A549 (cell line): Measurements from ENCODE around the gene CARD14. TPM values are rescaled to one million over a fixed set of nuclear protein-coding genes. Genes with fewer than 3 reads are reported as not detected.

Experiments
- ATAC-seq, 2 experiments: fragments of 200-7000 bp in 1 of 2; fragments of >200 bp in 1 of 2; cut with Nextera tagmentation in 1 of 2; cut with Tn5 transposase in 1 of 2; 3 replicates each; pipeline versions ENCODE4 v1.8.0 to v1.9.1; 2018 to 2020; ENCODE audit warnings: mild to moderate bottlenecking in 1 of 2, moderate library complexity in 1 of 2
- CTCF ChIA-PET: fragments of 300-600 bp; sonication (Branson Sonifier 250); formaldehyde crosslinking; extraction: SDS; loops from one replicate; lab custom pipeline; 2021; ENCODE audit warnings: antibody characterized with exemption, inconsistent platforms; lab: Yijun Ruan, JAX
- POLR2A ChIA-PET: fragments of 350-600 bp; formaldehyde crosslinking; extraction: SDS; loops from one replicate; lab custom pipeline; 2021; ENCODE audit warnings: antibody characterized with exemption, inconsistent platforms; lab: Yijun Ruan, JAX
- DNase-seq, 2 experiments: peaks; one replicate each; pipeline versions ENCODE4 v3.0.0 to v3.0.0-alpha.2; 2011 to 2016; ENCODE audit warnings: low read depth in 1 of 2, low spot score in 1 of 2
- FAIRE-seq: peaks from 2 replicates; lab custom pipeline; 2011; peaks lifted over from hg19 to GRCh38; lab: Jason Lieb, UNC
- H3K27ac ChIP-seq, 2 experiments: fragments of >200 bp; sonication (Bioruptor Twin); formaldehyde crosslinking; 3 replicates each; pipeline ENCODE4 v1.5.1; 2016 to 2017
- H3K4me1 ChIP-seq: fragments of >200 bp; sonication (Bioruptor Twin); formaldehyde crosslinking; 3 replicates; pipeline ENCODE4 v1.6.1; 2016
- H3K4me2 ChIP-seq: fragments of >200 bp; sonication (Bioruptor Twin); formaldehyde crosslinking; 3 replicates; pipeline ENCODE4 v1.6.1; 2016
- H3K4me3 ChIP-seq: fragments of >200 bp; sonication (Bioruptor Twin); formaldehyde crosslinking; 3 replicates; pipeline ENCODE4 v1.5.1; 2016
- H3K9me3 ChIP-seq: fragments of >200 bp; sonication (Bioruptor Twin); formaldehyde crosslinking; 3 replicates; pipeline ENCODE4 v1.6.1; 2016
- ATOH8 ChIP-seq: fragments of 250-450 bp; sonication (Bioruptor Pico); IDR thresholded peaks from 2 replicates; pipeline ENCODE4 v1.5.0; 2020; ENCODE audit warnings: low read depth, mild to moderate bottlenecking, moderate library complexity
- CBX8 ChIP-seq: fragments of 200-600 bp; sonication (generic); IDR thresholded peaks from 2 replicates; pipeline ENCODE4 v1.6.1; 2016
- ESRRA ChIP-seq: fragments of 150-350 bp; IDR thresholded peaks from 2 replicates; pipeline ENCODE4 v1.6.1; 2014; ENCODE audit warnings: mild to moderate bottlenecking, low read length, borderline replicate concordance
- FOSB ChIP-seq: fragments of 250-450 bp; sonication (Bioruptor Pico); IDR thresholded peaks from 2 replicates; pipeline ENCODE4 v1.5.0; 2020; ENCODE audit warnings: mild to moderate bottlenecking, moderate library complexity
- FOXS1 ChIP-seq: fragments of 250-450 bp; sonication (Bioruptor Pico); IDR thresholded peaks from 2 replicates; pipeline ENCODE4 v1.5.0; 2020; ENCODE audit warnings: mild to moderate bottlenecking, moderate library complexity
- HDAC2 ChIP-seq: fragments of 200-600 bp; sonication (generic); IDR thresholded peaks from 2 replicates; pipeline ENCODE4 v1.6.1; 2016
- HES2 ChIP-seq: fragments of >200 bp; sonication (Bioruptor Twin); formaldehyde crosslinking; IDR thresholded peaks from 2 replicates; pipeline ENCODE4 v1.6.1; 2016
- HEYL ChIP-seq: fragments of 250-450 bp; sonication (Bioruptor Pico); IDR thresholded peaks from 2 replicates; pipeline ENCODE4 v1.8.0; 2021; ENCODE audit warnings: mild to moderate bottlenecking, moderate library complexity
- HOXB13 ChIP-seq: fragments of 250-450 bp; sonication (Bioruptor Pico); IDR thresholded peaks from 2 replicates; pipeline ENCODE4 v1.5.0; 2020; ENCODE audit warnings: low read depth, mild to moderate bottlenecking, moderate library complexity
- KDM1A ChIP-seq: fragments of 200-600 bp; sonication (generic); IDR thresholded peaks from 2 replicates; pipeline ENCODE4 v1.6.1; 2016; ENCODE audit warnings: low read depth, mild to moderate bottlenecking
- KDM5A ChIP-seq: fragments of 200-600 bp; sonication (generic); IDR thresholded peaks from 2 replicates; pipeline ENCODE4 v1.6.1; 2016; ENCODE audit warnings: antibody characterized with exemption, mild to moderate bottlenecking
- MYC ChIP-seq: IDR thresholded peaks from 2 replicates; pipeline ENCODE4 v1.6.1; 2012; ENCODE audit warnings: mild to moderate bottlenecking, inconsistent platforms, low read length, improper control_type of control experiment, borderline replicate concordance
- NPAS2 ChIP-seq: fragments of 250-450 bp; sonication (Bioruptor Pico); IDR thresholded peaks from 2 replicates; pipeline ENCODE4 v1.8.0; 2022; ENCODE audit warnings: mild to moderate bottlenecking, moderate library complexity, borderline replicate concordance
- NR3C1 ChIP-seq: fragments of >200 bp; sonication (Bioruptor Twin); formaldehyde crosslinking; IDR thresholded peaks from 3 replicates; pipeline ENCODE4 v1.6.1; 2017
- RCOR1 ChIP-seq: fragments of 150-350 bp; IDR thresholded peaks from 2 replicates; pipeline ENCODE4 v1.6.1; 2014; ENCODE audit warnings: antibody characterized with exemption, low read length, low read depth
- TP53 ChIP-seq: fragments of 250-450 bp; sonication (Bioruptor Pico); IDR thresholded peaks from 2 replicates; pipeline ENCODE4 v1.5.0; 2021; ENCODE audit warnings: mild to moderate bottlenecking, moderate library complexity
- ZC3H11A ChIP-seq: fragments of 450-650 bp; IDR thresholded peaks from 2 replicates; pipeline ENCODE4 v1.6.1; 2014; ENCODE audit warnings: antibody characterized with exemption, mild to moderate bottlenecking
- ZNF302 ChIP-seq: fragments of 250-450 bp; sonication (Bioruptor Pico); IDR thresholded peaks from 2 replicates; pipeline ENCODE4 v1.9.0; 2021; ENCODE audit warnings: inconsistent platforms, mild to moderate bottlenecking, moderate library complexity
- ZSCAN20 ChIP-seq: fragments of 250-450 bp; sonication (Bioruptor Pico); IDR thresholded peaks from 2 replicates; pipeline ENCODE4 v1.8.0; 2022; ENCODE audit warnings: mild to moderate bottlenecking, moderate library complexity
- WGBS: methylation state at CpG from one replicate; pipeline ENCODE4 v1.1.6; 2017; ENCODE audit errors: missing lambda C conversion rate; 5-methylcytosine and 5-hydroxymethylcytosine counted together
- polyA plus RNA-seq, 4 experiments: library from polyadenylated mRNA; depleted of rRNA in 3 of 4; stranded (reverse); fragments of >200 nt; fragmentation: RNase III in 1 of 4; extraction: RNeasy Plus Mini Kit Qiagen cat#74134 plus additional on column Dnase treatment in 1 of 4; gene quantifications; 2 replicates in 3 of 4; 3 replicates in 1 of 4; pipeline ENCODE4 v1.2.3, GENCODE V29; 2011 to 2017
- TF ChIP-seq, protein P1 (sequence below): fragments of 250-450 bp; sonication (Bioruptor Pico); IDR thresholded peaks from 2 replicates; pipeline ENCODE4 v1.5.0; 2021; ENCODE audit warnings: mild to moderate bottlenecking, moderate library complexity, borderline replicate concordance
- TF ChIP-seq, protein P2 (sequence below): fragments of 150-350 bp; IDR thresholded peaks from 2 replicates; pipeline ENCODE4 v1.6.1; 2014; ENCODE audit warnings: low read depth, mild to moderate bottlenecking, low read length
- TF ChIP-seq, protein P3 (sequence below): IDR thresholded peaks from 2 replicates; pipeline ENCODE4 v1.6.1; 2012

The CARD14 gene
- polyA plus RNA-seq, 2 of the 4 experiments (the other 2 are of a cell fraction) = 0.17 to 0.18 TPM

DNA sequence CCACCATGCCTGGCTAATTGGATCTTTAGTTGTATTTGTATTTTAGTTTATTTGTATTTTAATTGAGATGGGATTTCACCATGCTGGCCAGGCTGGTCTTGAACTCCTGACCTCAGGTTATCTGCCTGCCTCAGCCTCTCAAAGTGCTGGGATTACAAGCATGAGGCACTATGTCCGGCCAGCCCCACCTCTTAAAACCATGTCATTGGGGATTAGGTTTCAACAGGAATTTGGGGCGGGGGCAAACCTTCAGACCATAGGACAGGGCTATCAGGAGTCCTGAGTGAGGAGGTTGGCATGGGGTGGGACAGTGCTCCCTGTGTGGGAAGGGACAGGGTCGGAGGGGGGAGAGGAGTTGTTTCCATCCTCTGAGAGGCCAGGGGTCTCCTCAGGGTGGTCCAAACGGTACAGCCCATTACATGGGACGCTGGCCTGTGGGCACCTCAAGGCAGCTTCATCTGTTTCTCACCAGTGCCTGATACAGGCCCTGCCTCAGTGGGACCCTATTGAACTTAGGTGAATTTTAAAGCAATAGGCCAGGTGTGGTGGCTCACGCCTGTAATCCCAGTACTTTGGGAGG, 46.8 kb upstream of the CARD14 start:
- FAIRE-seq = no peak
- DNase-seq = no peak
- CTCF ChIA-PET = interaction anchor here (1.0 to 6.5 kb wide), 8 partner anchors 8 to 115 kb away, joined by 3 to 60 read pairs (median 6); partner anchors contain the start of gene GAA
- H3K27ac ChIP-seq = no peak overlapping the region
- no peak overlapping the region for H3K4me2 ChIP-seq
- no peaks in the 10 kb centered on the region for H3K9me3 ChIP-seq
- POLR2A ChIA-PET = interaction anchor here (1.2 kb wide), 1 partner anchor 21 kb away, joined by 5 read pairs; the partner anchor contains the start of gene GAA
- no peak for ATAC-seq
- no peaks in the 10 kb centered on the region for H3K4me1 ChIP-seq
- H3K4me3 ChIP-seq = no peak overlapping the region
- 78% methylated on average over 6 of the region's 6 CpGs for WGBS
- TF ChIP-seq ATOH8 (CRISPR knock-in tag) (no peak), HOXB13 (CRISPR knock-in tag) (no peak), ZSCAN20 (no peak), FOSB (no peak), TP53 (CRISPR knock-in tag) (no peak), MYC (no peak)

DNA sequence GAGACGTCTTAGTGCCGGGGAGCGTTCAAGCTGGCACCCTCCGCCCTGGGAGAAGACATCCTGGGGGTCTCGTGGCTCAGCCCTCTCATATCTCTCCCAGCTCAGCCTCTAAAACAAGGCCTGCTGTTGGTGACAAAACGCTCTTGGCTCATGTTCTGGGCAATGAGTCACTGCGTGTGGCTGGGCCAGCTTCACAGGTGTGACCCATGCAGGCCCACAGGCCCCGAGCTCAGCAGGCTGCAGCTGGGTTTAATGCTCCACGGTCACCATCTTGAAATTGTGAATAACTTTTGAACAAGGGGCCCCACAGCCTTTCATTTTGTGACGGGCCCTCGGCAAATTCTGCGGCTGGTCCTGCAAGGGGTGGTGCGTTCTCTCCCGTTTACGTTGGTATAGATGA, 46.0 kb upstream of the CARD14 start:
- WGBS = 82% methylated on average over 15 of the region's 15 CpGs
- ATAC-seq (peak in 1 of 2 experiments; percentile 16; a peak in 1 of 6 replicates), FAIRE-seq (no peak)
- H3K4me1 ChIP-seq = no peaks in the 10 kb centered on the region
- no peak overlapping the region for H3K4me2 ChIP-seq
- TF ChIP-seq, protein P1, sequence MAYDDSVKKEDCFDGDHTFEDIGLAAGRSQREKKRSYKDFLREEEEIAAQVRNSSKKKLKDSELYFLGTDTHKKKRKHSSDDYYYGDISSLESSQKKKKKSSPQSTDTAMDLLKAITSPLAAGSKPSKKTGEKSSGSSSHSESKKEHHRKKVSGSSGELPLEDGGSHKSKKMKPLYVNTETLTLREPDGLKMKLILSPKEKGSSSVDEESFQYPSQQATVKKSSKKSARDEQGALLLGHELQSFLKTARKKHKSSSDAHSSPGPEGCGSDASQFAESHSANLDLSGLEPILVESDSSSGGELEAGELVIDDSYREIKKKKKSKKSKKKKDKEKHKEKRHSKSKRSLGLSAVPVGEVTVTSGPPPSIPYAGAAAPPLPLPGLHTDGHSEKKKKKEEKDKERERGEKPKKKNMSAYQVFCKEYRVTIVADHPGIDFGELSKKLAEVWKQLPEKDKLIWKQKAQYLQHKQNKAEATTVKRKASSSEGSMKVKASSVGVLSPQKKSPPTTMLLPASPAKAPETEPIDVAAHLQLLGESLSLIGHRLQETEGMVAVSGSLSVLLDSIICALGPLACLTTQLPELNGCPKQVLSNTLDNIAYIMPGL (CRISPR knock-in tag) = no peak
- TF ChIP-seq FOXS1 = no peak
- TF ChIP-seq RCOR1 = no peak
- no peak for TF ChIP-seq NR3C1
- TF ChIP-seq CBX8 = no peak
- TF ChIP-seq NPAS2 (CRISPR knock-in tag) = no peak
- TF ChIP-seq MYC = no peak
- TF ChIP-seq HEYL = no peak
- TF ChIP-seq ZNF302 (CRISPR knock-in tag) = no peak
- TF ChIP-seq, protein P2, sequence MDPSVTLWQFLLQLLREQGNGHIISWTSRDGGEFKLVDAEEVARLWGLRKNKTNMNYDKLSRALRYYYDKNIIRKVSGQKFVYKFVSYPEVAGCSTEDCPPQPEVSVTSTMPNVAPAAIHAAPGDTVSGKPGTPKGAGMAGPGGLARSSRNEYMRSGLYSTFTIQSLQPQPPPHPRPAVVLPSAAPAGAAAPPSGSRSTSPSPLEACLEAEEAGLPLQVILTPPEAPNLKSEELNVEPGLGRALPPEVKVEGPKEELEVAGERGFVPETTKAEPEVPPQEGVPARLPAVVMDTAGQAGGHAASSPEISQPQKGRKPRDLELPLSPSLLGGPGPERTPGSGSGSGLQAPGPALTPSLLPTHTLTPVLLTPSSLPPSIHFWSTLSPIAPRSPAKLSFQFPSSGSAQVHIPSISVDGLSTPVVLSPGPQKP = no peak
- TF ChIP-seq KDM5A = no peak
- TF ChIP-seq, protein P3, sequence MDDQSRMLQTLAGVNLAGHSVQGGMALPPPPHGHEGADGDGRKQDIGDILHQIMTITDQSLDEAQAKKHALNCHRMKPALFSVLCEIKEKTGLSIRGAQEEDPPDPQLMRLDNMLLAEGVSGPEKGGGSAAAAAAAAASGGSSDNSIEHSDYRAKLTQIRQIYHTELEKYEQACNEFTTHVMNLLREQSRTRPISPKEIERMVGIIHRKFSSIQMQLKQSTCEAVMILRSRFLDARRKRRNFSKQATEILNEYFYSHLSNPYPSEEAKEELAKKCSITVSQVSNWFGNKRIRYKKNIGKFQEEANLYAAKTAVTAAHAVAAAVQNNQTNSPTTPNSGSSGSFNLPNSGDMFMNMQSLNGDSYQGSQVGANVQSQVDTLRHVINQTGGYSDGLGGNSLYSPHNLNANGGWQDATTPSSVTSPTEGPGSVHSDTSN = no peak
- TF ChIP-seq ESRRA = no peak
- no peak for TF ChIP-seq HDAC2
- TF ChIP-seq ZC3H11A = no peak
- TF ChIP-seq HES2 = no peak
- TF ChIP-seq KDM1A = no peak
- TF ChIP-seq ATOH8 (CRISPR knock-in tag) = no peak
- TF ChIP-seq, all 56 proteins: peak for 0
- no peaks in the 10 kb centered on the region for H3K9me3 ChIP-seq
- no peak for DNase-seq
- no peak overlapping the region for H3K4me3 ChIP-seq
- ChIA-PET CTCF (interaction anchor here (0.6 to 6.5 kb wide), 11 partner anchors 9 to 125 kb away, joined by 3 to 60 read pairs (median 4); partner anchors contain the start of gene GAA), POLR2A (interaction anchor here (1.2 kb wide), 1 partner anchor 22 kb away, joined by 5 read pairs; the partner anchor contains the start of gene GAA)
- H3K27ac ChIP-seq = no peak overlapping the region
